Measurements from ENCODE around the gene ITGA2B. TPM values are rescaled to one million over a fixed set of nuclear protein-coding genes. Genes with fewer than 3 reads are reported as not detected.

ITGA2B gene
- total RNA-seq, 2 experiments from 2014 or later, result 0.57 to 0.63 TPM

GRCh38 chr17:44324571-44325275 lies 64.7 kb downstream of the ITGA2B start, which contains the start of gene SLC25A39:
SLC25A39 (minus strand) TSS chr17:44324823; CDS start chr17:44323562, 1,261 bp downstream.
- no peak for TF ChIP-seq EZH2phosphoT487 (IDR thresholded peaks at IDR 0.05; ENCODE audit: borderline replicate concordance, low read depth, low read length)
- TF ChIP-seq CTCF (conservative IDR thresholded peaks at IDR 0.05; ENCODE audit: low read length), result no peak
- Histone ChIP-seq H2AFZ (ENCODE audit: low read length) (peak within 1 kb of the TSS; percentile 31; the same call in 1 of the 2 replicates), H3K4me2 (ENCODE audit: low read length) (peak within 1 kb of the TSS; percentile 98), H3K27ac (ENCODE audit: low read depth, low read length, poor library complexity, severe bottlenecking) (peak within 1 kb of the TSS; percentile 91), H4K20me1 (ENCODE audit: insufficient read depth, low read length) (no peaks in the 10 kb centered on the region), H3K4me1 (ENCODE audit: insufficient read depth, low read length, poor library complexity, severe bottlenecking) (peaks cover 34% of the 10 kb centered on the region), H3K9me2 (ENCODE audit: insufficient read depth, low read length) (no peaks in the 10 kb centered on the region), H3K9me3 (ENCODE audit: low read length) (no peaks in the 10 kb centered on the region), H3K4me3 (ENCODE audit: low read depth, low read length, poor library complexity, severe bottlenecking) (peak within 1 kb of the TSS; percentile 97), H3K36me3 (ENCODE audit: insufficient read depth, low read length) (peaks cover 34% of the 10 kb centered on the region), H3K79me2 (ENCODE audit: insufficient read depth, low read depth, low read length) (peaks cover 11% of the 10 kb centered on the region)
- CTCF ChIA-PET (ENCODE audit: unreplicated experiment), result no interaction called here
- intact Hi-C loops (cut with micrococcal nuclease; ENCODE audit: unreplicated experiment), result loop anchor here (2.0 to 10.0 kb wide), 5 partner anchors 106 to 250 kb away; partner anchors contain the start of genes G6PC3, HDAC5, HROB and UBTF
- peak; percentile 96 for DNase-seq (ENCODE audit: low spot score)
- no TSS peak for BruUV-seq (replicated peaks)
- POLR2A ChIA-PET, result interaction anchor here (0.7 kb wide), 1 partner anchor 23 kb away, joined by 3 read pairs; no protein-coding TSS in a partner anchor

GRCh38 chr17:44324092-44324570 lies 65.3 kb downstream of the ITGA2B start:
- peak overlapping the region; percentile 97 for H3K4me3 ChIP-seq (ENCODE audit: low read depth, low read length, poor library complexity, severe bottlenecking)
- ChIA-PET POLR2A (no interaction called here), CTCF (ENCODE audit: unreplicated experiment) (no interaction called here)
- no peaks in the 10 kb centered on the region for H4K20me1 ChIP-seq (ENCODE audit: insufficient read depth, low read length)
- H3K79me2 ChIP-seq (ENCODE audit: insufficient read depth, low read depth, low read length), result peaks cover 11% of the 10 kb centered on the region
- peak overlapping the region; percentile 98 for H3K4me2 ChIP-seq (ENCODE audit: low read length)
- peaks cover 29% of the 10 kb centered on the region for H3K4me1 ChIP-seq (ENCODE audit: insufficient read depth, low read length, poor library complexity, severe bottlenecking)
- no peaks in the 10 kb centered on the region for H3K9me3 ChIP-seq (ENCODE audit: low read length)
- intact Hi-C loops (cut with micrococcal nuclease; ENCODE audit: unreplicated experiment), result loop anchor here (2.0 to 10.0 kb wide), 3 partner anchors 105 to 249 kb away; partner anchors contain the start of genes G6PC3 and UBTF
- peak overlapping the region; percentile 29 for H3K27ac ChIP-seq (ENCODE audit: low read depth, low read length, poor library complexity, severe bottlenecking)
- H3K9me2 ChIP-seq (ENCODE audit: insufficient read depth, low read length), result no peaks in the 10 kb centered on the region
- BruUV-seq (replicated peaks), result no TSS peak
- no peak overlapping the region for H2AFZ ChIP-seq (ENCODE audit: low read length)
- DNase-seq (ENCODE audit: low spot score), result no peak
- TF ChIP-seq CTCF (conservative IDR thresholded peaks at IDR 0.05; ENCODE audit: low read length) (no peak), EZH2phosphoT487 (IDR thresholded peaks at IDR 0.05; ENCODE audit: borderline replicate concordance, low read depth, low read length) (no peak)
- H3K36me3 ChIP-seq (ENCODE audit: insufficient read depth, low read length), result peaks cover 40% of the 10 kb centered on the region
